ENCODE data around the gene P2RY2. TPM values are rescaled to one million over a fixed set of nuclear protein-coding genes. Genes with fewer than 3 reads are reported as not detected.
A peak's percentile ranks its signal among the peaks of the same experiment; 100 is the strongest.

Gene P2RY2
- total RNA-seq, 2 experiments from 2014 or later = not detected

- H3K4me3 ChIP-seq (ENCODE audit: low read depth, low read length, poor library complexity, severe bottlenecking) = no peak overlapping the region
- ChIA-PET POLR2A (interaction anchor here (0.7 to 2.7 kb wide), 7 partner anchors 9 to 1297 kb away, joined by 3 to 21 read pairs (median 5); partner anchors contain the start of gene KCNE3), CTCF (ENCODE audit: unreplicated experiment) (interaction anchor here (0.6 kb wide), 1 partner anchor 67 kb away, joined by 3 read pairs; no protein-coding TSS in a partner anchor)
- peaks cover 80% of the 10 kb centered on the region for H3K4me1 ChIP-seq (ENCODE audit: insufficient read depth, low read length, poor library complexity, severe bottlenecking)
- intact Hi-C loops (cut with micrococcal nuclease; ENCODE audit: unreplicated experiment) = no loop called here
- TF ChIP-seq CTCF (conservative IDR thresholded peaks at IDR 0.05; ENCODE audit: low read length) = no peak
- TF ChIP-seq EZH2phosphoT487 (IDR thresholded peaks at IDR 0.05; ENCODE audit: borderline replicate concordance, low read depth, low read length) = no peak
- peak overlapping the region; percentile 47 for H3K4me2 ChIP-seq (ENCODE audit: low read length)
- H3K9me2 ChIP-seq (ENCODE audit: insufficient read depth, low read length) = no peaks in the 10 kb centered on the region
- no peaks in the 10 kb centered on the region for H3K36me3 ChIP-seq (ENCODE audit: insufficient read depth, low read length)
- no TSS peak for BruUV-seq (replicated peaks)
- peak overlapping the region; percentile 44 for H3K27ac ChIP-seq (ENCODE audit: low read depth, low read length, poor library complexity, severe bottlenecking)
- DNase-seq (ENCODE audit: low spot score) = peak; percentile 56
- H4K20me1 ChIP-seq (ENCODE audit: insufficient read depth, low read length) = no peaks in the 10 kb centered on the region
- H3K79me2 ChIP-seq (ENCODE audit: insufficient read depth, low read depth, low read length) = no peaks in the 10 kb centered on the region
- no peaks in the 10 kb centered on the region for H3K9me3 ChIP-seq (ENCODE audit: low read length)
- H2AFZ ChIP-seq (ENCODE audit: low read length) = peak overlapping the region; percentile 63; the same call in 1 of the 2 replicates
Measured at GRCh38 chr11:73170140-73170539, 47.9 kb upstream of the P2RY2 start.

DNA sequence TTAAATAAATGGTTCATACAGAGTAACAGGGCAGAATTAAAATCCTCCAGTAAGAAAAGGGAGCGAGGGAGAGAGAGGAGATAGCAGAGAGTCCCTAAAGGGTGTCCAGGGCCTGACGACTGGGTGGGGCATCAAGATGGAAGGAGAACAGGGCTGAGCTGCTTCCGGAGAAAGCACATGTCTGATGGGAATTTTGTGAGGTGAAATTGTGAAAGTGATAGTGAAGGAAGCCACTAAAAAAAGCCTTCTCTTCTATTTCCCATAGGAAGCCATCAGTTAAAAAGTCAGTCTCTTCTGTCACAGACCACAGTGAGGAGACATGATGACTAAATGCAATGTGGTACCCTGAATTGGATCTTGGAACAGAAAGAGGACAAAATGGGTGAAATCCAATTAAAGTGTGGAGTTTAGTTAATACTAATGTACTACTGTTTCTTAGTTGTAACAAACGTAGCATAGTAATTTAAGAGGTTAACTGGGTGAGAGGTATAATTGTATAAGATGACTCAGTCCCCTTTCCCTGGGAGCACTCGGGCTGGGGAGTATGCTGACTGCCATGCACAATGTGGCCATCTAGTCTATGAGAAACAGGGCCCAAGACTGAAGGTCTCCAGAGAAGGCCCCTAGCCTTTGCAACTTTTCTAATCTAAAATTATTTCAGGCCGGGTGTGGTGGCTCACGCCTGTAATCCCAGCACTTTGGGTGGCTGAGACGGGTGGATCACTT, 46.5 kb upstream of the P2RY2 start:
- DNase-seq (ENCODE audit: low spot score) = no peak
- Histone ChIP-seq H3K9me3 (ENCODE audit: low read length) (no peaks in the 10 kb centered on the region), H3K4me2 (ENCODE audit: low read length) (peak overlapping the region; percentile 42), H4K20me1 (ENCODE audit: insufficient read depth, low read length) (no peaks in the 10 kb centered on the region), H3K36me3 (ENCODE audit: insufficient read depth, low read length) (no peaks in the 10 kb centered on the region), H3K4me1 (ENCODE audit: insufficient read depth, low read length, poor library complexity, severe bottlenecking) (peaks cover 78% of the 10 kb centered on the region), H3K79me2 (ENCODE audit: insufficient read depth, low read depth, low read length) (no peaks in the 10 kb centered on the region), H2AFZ (ENCODE audit: low read length) (peak overlapping the region; percentile 49; the same call in 1 of the 2 replicates), H3K27ac (ENCODE audit: low read depth, low read length, poor library complexity, severe bottlenecking) (peak overlapping the region; percentile 40), H3K4me3 (ENCODE audit: low read depth, low read length, poor library complexity, severe bottlenecking) (no peak overlapping the region), H3K9me2 (ENCODE audit: insufficient read depth, low read length) (no peaks in the 10 kb centered on the region)
- TF ChIP-seq CTCF (conservative IDR thresholded peaks at IDR 0.05; ENCODE audit: low read length) = no peak
- no peak for TF ChIP-seq EZH2phosphoT487 (IDR thresholded peaks at IDR 0.05; ENCODE audit: borderline replicate concordance, low read depth, low read length)
- ChIA-PET POLR2A (interaction anchor here (1.8 to 2.7 kb wide), 2 partner anchors 9 to 14 kb away, joined by 5 to 21 read pairs; no protein-coding TSS in a partner anchor), CTCF (ENCODE audit: unreplicated experiment) (no interaction called here)
- intact Hi-C loops (cut with micrococcal nuclease; ENCODE audit: unreplicated experiment) = no loop called here
- no TSS peak for BruUV-seq (replicated peaks)

Data from OCI-LY7 (cell line).